Cardiac muscle cell (in vitro differentiated cells and primary cell): ENCODE data around the gene RDH16. TPM values are rescaled to one million over a fixed set of nuclear protein-coding genes. Genes with fewer than 3 reads are reported as not detected.
"Not testable (repeated sequence)": the region's sequence is repeated elsewhere in the genome, so short reads cannot be mapped to it uniquely, and the experiment has no call there.

Experiments
- DNase-seq, 2 donors: peaks; one replicate each; pipeline versions ENCODE4 v3.0.0 to v3.0.0-alpha.2; 2010 to 2017; ENCODE audit warnings: low read depth in 1 of 2, low spot score in 1 of 2
- H3K27ac ChIP-seq: fragments of 200-600 bp; sonication (generic); 2 replicates; pipeline ENCODE4 v1.5.1; 2016
- H3K27me3 ChIP-seq: fragments of 200-600 bp; sonication (generic); 2 replicates; pipeline ENCODE4 v1.6.0; 2016; ENCODE audit warnings: control low read depth
- H3K36me3 ChIP-seq: fragments of 200-600 bp; sonication (generic); 2 replicates; pipeline ENCODE4 v1.5.1; 2016; ENCODE audit warnings: control low read depth
- H3K4me1 ChIP-seq: fragments of 200-600 bp; sonication (generic); 2 replicates; pipeline ENCODE4 v1.8.1; 2017; ENCODE audit warnings: low read depth, mild to moderate bottlenecking, mixed run types
- H3K4me3 ChIP-seq: fragments of 200-600 bp; sonication (generic); 2 replicates; pipeline ENCODE4 v1.5.1; 2016; ENCODE audit warnings: mild to moderate bottlenecking
- H3K9me3 ChIP-seq: fragments of 200-600 bp; sonication (generic); 2 replicates; pipeline ENCODE4 v1.5.1; 2017; ENCODE audit warnings: low read depth, mild to moderate bottlenecking, control low read depth
- CTCF ChIP-seq: IDR thresholded peaks from 2 replicates; pipeline ENCODE4 v1.5.1; 2012; ENCODE audit warnings: low read depth, mild to moderate bottlenecking, low read length
- polyA plus RNA-seq: library from polyadenylated mRNA; unstranded; fragments of >200 nt; fragmentation: Nextera tagmentation; extraction: Ambion mirVana; gene quantifications from 2 replicates; pipeline ENCODE4 v1.2.1, GENCODE V29; 2016
- total RNA-seq: library from RNA; depleted of rRNA; stranded (reverse); fragments of >200 nt; gene quantifications from 2 replicates; pipeline ENCODE4 v1.2.3, GENCODE V29; 2016

RDH16 gene
- total and polyA plus RNA-seq, 2 experiments from 2014 or later, result 0.92 to 2.6 TPM

GRCh38 chr12:56941299-56942017 is 15.9 kb downstream of the RDH16 start:
- no peak for TF ChIP-seq CTCF
- Histone ChIP-seq H3K27ac (no peak overlapping the region), H3K36me3 (no peaks in the 10 kb centered on the region), H3K27me3 (no peaks in the 10 kb centered on the region), H3K4me1 (no peaks in the 10 kb centered on the region), H3K4me3 (no peak overlapping the region), H3K9me3 (no peaks in the 10 kb centered on the region)
- DNase-seq, result peak in 1 of 2 donors; percentile 73

DNA sequence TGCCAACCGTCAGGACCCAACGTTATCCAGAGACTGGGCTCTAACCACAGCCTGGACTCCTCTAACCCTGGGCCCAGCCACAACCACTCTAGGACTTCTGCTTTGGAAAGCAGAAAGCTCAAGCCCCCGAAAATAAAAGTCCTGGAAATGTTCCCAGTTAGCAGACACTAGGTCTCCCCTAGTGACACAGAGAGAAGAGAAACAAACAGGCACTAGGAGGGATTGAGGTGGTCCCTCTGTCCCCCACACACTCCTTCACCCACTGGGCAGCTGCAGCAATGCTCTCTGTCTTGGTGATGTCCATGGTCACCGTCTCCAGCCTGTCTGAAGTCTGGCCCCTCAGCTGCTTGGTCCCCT is 16.5 kb downstream of the RDH16 start:
- not testable (repeated sequence) for H3K27me3 ChIP-seq, H3K9me3 ChIP-seq, H3K4me3 ChIP-seq, H3K4me1 ChIP-seq, H3K36me3 ChIP-seq, DNase-seq, H3K27ac ChIP-seq

DNA sequence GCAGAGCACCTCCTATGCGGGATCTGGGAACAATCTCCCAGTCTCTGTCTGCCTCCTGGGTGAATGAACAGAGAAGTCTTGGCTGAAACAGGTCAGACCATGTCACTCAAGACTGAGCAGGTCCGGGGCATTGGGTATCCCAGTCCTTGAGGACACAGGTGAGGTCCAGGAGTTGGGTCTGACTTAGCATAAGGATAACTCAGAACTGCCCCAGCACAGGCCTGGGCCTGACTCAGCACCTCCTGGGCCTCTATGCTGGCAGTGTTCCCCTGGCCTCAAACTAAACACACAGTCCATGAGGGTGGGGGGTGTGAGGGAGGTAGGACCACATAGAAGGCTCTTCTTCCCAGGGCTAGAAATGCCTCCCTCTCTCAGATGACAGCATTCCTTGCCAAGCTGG is 21.7 kb downstream of the RDH16 start:
- Histone ChIP-seq H3K36me3 (no peaks in the 10 kb centered on the region), H3K27me3 (no peaks in the 10 kb centered on the region), H3K9me3 (no peaks in the 10 kb centered on the region), H3K4me3 (no peak overlapping the region), H3K27ac (no peak overlapping the region), H3K4me1 (peaks cover 6% of the 10 kb centered on the region)
- no peak for TF ChIP-seq CTCF
- DNase-seq, result no peak

DNA sequence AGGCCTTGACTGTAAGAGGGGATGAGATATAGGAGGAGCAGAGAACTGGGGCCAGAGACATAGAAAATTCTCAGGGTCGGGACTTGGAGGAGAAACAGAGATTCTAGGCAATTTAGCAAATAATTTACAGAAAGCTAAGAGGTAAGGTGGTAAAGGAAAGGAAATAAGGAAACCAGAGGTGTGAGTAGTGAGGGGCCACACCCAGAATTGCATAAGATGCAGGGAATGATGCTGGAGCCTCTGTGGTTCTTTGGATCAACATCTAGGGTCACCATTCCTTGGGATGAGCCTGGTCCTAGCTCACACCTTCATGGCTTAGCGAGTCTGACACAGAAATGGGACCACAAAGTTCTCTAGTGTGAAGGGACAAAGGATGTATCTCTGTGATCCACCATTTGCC is 22.3 kb downstream of the RDH16 start:
- Histone ChIP-seq H3K27ac (no peak overlapping the region), H3K9me3 (no peaks in the 10 kb centered on the region), H3K36me3 (no peaks in the 10 kb centered on the region), H3K27me3 (no peaks in the 10 kb centered on the region), H3K4me1 (peaks cover 6% of the 10 kb centered on the region), H3K4me3 (no peak overlapping the region)
- no peak for TF ChIP-seq CTCF
- DNase-seq, result no peak

DNA sequence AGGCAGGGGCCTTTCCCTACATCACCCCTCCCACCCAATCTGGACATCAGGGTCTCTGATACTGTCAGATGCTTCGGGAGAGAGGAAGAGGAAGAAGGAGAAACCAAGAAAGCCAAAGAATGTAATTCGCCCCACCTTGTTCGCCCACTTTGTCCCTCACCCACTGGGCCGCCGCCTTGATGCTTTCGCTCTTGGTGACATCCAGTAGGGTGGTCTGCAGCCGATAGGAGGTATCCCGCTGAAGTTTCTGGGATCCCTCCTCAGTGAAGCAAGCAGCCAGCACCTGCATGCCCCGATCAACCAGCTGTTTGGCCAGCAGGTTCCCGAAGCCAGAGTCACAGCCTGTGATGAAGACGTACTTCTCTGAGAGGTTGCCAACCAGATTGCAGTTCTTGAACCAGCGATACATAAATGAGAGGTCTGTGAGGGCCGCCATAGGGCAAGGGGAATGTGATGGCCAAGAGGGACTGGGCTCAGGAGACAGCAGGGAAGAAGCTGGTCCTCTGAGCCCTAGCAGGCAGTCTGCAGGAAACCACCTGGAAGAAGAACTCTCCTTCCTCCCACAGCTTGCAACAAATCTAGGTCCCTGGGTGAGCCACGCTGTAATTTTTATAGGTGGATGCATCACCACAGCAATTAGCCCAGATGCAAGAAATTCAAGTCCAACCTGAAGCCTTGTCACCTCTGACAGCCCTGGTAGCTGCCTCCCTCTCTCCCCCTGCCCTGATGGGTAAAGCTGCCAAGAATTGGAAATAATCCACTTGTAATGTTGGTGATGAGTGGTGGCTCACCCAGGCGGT is 23.4 kb downstream of the RDH16 start, which contains the start of gene SDR9C7:
SDR9C7 (minus strand) TSS at position 583 of the 800 bp plus-strand sequence; CDS start at position 436, 147 bp downstream.
- no peaks in the 10 kb centered on the region for H3K36me3 ChIP-seq
- no peaks in the 10 kb centered on the region for H3K27me3 ChIP-seq
- H3K4me1 ChIP-seq, result peaks cover 6% of the 10 kb centered on the region
- no peak for DNase-seq
- no peaks in the 10 kb centered on the region for H3K9me3 ChIP-seq
- no peak within 1 kb of the TSS for H3K27ac ChIP-seq
- H3K4me3 ChIP-seq, result no peak within 1 kb of the TSS
- no peak for TF ChIP-seq CTCF

DNA sequence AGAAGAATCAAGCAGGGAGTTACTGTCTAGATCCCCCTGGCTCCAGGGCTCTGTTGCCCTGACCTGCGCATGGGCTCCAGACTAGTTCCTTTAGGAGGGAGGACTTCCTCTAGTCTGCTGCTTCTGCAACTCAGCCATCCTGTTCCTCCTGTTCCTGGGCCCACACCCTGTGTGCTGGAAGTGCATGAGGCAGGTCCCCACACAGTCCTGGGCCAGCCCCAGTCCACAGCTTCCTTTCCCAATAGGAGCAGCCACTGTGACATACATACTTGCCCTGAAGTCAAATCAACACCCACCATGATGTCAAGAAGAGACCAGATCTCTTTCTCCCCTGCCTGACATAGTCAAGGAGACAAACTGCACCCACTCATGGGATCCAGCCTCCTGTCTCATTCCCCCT is 24.5 kb downstream of the RDH16 start:
- Histone ChIP-seq H3K36me3 (no peaks in the 10 kb centered on the region), H3K4me3 (no peak overlapping the region), H3K4me1 (peaks cover 6% of the 10 kb centered on the region), H3K9me3 (no peaks in the 10 kb centered on the region), H3K27ac (no peak overlapping the region), H3K27me3 (no peaks in the 10 kb centered on the region)
- TF ChIP-seq CTCF, result no peak
- peak in 1 of 2 donors; percentile 5 for DNase-seq
